Hematopoietic multipotent progenitor cell treated with erythropoietin and hydrocortisone succinate and interleukin-3 and kit ligand, for 8 days (in vitro differentiated cells): ENCODE data around the gene ECSIT.
A peak's percentile ranks its signal among the peaks of the same experiment; 100 is the strongest.
"Not testable (repeated sequence)": the region's sequence is repeated elsewhere in the genome, so short reads cannot be mapped to it uniquely, and the experiment has no call there.

Experiments used
- DNase-seq: peaks from one replicate; pipeline ENCODE4 v3.0.0-alpha.2; 2015

ECSIT gene, protein sequence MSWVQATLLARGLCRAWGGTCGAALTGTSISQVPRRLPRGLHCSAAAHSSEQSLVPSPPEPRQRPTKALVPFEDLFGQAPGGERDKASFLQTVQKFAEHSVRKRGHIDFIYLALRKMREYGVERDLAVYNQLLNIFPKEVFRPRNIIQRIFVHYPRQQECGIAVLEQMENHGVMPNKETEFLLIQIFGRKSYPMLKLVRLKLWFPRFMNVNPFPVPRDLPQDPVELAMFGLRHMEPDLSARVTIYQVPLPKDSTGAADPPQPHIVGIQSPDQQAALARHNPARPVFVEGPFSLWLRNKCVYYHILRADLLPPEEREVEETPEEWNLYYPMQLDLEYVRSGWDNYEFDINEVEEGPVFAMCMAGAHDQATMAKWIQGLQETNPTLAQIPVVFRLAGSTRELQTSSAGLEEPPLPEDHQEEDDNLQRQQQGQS

DNA sequence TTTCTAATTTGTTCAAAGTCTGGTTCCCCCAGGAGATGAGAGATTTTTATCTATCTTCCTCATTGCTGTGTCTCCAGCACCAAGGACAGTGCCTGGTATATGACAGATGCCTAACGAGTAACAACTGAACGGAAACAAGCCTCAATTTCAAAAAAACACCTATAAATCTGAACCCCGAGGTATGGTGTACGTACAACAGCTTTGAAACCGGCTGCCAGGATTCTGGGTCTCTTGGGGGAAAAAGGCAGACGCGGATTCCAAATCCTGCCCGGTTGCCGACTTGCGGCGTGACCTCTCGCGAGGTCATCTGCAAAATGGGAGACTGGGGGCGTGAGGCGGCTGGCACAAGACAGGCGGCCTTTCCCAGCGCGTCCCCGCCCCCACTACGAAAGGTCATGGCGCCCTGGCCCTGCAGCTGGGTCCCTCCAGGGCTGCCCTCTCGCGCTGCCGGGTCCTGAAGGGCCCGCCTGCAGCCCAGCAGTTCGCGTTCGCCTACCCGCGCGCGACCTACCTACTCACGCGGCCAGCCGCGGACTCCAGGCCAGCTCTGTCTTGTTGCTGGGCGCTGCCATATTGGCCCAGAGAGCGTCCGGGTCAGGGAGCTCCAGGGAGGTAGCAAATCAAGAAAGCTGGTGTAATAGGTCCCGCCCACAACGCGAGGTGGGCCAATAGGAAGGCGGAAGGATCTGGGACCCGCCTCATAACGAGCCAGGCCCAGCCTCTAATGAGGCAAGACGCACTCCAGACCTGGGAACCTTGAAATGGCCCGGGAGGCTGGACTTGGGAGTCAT lies at the start of gene ECSIT:
ECSIT (minus strand) TSS at position 584 of the 791 bp plus-strand sequence. CDS start 9,964 bp downstream, outside the sequence.
- DNase-seq = peak; percentile 99

DNA sequence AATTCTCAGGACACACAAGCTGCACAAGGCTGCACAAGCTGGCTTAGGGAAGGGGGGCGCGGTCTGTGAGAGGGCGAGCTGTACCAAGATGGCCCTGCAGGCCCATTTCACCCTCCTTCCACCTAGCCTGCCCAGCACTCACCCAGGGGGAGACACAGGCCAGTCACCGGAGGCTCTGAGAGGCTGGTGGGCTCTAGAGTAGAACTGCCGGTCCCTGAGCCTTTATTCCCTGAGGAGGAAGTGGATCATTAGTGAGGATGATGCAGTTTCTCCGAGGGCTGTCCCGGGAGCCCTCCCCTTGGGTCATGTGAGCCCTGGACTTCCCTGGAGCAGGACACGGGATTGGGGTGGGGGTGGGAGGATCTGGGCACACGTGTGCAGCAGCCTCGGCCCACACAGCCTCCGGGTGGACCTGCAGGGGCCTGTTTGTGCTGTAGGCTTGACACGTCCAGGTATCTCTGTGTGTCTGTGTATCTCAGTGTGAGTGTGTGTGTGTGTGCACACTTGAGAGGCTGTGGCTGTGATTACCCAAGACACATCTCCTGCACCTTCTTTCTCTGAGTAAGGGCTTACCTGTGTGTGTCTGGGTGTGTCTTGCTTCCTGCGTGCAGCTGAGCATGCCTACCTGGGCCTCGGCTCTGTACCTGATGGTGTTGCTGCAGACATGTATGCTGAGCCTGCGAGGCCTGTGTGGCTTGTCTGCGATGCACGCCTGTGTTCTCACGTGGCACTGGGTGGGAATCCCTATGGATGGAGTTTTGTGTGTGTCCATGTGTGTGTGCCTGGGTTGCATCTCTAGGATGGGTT lies 48.7 kb upstream of the ECSIT start, which contains the start of gene ACP5:
ACP5 (minus strand) TSS at position 195 of the 807 bp plus-strand sequence. CDS start 328 bp downstream, outside the sequence.
- DNase-seq = no peak

DNA sequence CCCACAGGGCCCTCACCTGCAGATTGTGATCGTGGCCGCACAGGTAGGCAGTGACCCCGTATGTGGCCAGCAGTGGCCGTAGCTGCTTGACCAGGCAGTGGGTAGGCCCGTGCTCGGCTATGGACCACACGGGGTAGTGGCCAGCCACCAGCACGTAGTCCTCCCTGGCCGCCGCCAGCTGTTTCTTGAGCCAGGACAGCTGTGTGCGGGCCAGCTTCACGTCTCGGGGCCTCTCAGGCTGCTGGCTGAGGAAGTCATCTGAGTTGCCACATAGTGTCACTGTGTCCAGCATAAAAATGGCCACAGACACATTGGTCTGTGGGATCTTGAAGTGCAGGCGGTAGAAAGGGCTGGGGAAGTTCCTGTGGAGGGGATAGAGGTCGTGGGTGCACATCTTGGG lies 47.3 kb upstream of the ECSIT start:
- DNase-seq = no peak

DNA sequence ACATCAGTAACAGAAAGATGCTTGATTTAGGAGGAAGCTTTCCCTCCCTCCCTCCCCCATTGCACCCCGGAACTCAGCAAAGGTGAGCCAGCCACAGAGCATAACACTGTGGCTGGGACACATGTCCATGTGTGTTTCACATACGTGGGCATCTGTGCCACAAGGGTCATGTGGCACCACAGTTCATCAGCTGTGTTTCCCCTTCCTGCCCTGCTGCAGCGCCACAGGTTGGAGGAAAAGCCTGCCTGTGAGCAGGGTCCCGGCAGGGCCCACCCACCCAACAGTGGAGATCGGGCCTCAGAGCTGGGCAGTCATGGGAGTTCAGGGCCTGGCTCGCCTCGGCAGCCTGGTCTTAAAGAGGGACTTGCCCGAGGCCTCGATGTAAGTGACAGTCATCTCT lies 45.8 kb upstream of the ECSIT start:
- DNase-seq = no peak

DNA sequence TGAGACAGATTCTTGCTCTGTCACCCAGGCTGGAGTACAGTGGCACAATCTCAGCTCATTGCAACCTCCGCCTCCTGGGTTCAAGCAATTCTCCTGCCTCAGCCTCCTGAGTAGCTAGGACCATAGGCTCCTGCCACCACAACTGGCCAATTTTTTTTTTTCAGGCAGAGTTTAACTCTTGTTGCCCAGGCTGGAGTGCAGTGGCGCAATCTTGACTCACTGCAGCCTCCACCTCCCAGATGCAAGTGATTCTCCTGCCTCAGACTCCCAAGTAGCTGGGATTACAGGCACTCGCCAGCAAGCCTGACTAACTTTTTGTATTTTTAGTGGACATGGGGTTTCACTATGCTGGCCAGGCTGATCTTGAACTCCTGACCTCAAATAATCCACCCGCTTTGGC lies 44.8 kb upstream of the ECSIT start:
- DNase-seq = not testable (repeated sequence)

DNA sequence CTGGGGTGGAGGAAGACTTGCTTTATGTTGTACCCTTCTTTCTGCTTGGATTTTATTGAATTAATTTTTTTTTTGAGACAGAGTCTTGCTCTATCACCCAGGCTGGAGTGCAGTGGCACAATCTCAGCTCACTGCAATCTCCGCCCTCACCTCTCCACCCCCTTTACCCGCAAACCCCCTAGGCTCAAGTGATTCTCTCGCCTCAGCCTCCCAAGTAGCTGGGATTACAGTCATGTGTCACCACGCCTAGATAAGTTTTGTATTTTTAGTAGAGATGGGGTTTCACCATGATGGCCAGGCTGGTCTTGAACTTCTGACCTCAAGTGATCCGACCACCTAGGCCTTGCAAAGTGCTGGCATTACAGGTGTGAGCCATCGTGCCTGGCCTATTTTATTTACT lies 44.4 kb upstream of the ECSIT start:
- DNase-seq = not testable (repeated sequence)

DNA sequence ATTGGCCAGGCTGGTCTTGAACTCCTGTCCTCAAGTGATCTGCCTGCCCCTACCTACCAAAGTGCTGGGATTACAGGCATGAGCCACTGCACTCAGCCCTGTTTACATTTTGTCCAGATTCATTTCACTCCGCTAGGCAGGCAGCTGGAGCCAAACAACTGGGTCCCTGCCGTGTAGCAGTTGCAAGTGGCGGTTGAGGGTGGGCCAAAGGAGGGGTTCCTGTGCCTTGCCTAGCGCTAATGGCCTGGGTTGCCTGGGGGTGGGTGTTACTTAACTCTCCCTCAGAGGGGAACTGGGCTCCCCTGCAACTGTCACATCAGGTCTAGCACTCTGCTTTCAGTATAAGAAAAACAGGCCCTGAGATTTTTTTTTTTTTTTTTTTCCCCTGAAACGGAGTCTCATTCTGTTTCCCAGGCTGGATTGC lies 41.1 kb upstream of the ECSIT start:
- no peak for DNase-seq

DNA sequence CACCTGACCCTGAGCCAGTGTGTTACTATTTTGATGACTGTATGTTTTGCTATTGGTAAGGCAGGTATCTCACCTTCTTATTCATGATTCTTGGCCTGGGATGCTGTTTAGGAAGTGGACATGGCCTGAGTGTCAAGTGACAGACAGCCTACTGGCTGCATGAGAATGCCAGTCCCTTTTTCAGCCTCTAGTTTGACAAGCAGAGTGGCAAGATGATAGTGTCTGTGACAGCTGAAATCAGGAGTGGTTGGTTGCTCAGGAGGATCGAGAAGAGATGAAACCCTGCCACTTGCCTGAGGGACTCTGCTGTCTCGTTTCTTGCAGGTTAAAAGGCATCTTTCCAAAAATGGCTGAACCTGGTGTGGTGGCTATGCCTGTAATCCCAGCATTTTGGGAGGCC lies 37.2 kb upstream of the ECSIT start:
- DNase-seq = peak; percentile 39

DNA sequence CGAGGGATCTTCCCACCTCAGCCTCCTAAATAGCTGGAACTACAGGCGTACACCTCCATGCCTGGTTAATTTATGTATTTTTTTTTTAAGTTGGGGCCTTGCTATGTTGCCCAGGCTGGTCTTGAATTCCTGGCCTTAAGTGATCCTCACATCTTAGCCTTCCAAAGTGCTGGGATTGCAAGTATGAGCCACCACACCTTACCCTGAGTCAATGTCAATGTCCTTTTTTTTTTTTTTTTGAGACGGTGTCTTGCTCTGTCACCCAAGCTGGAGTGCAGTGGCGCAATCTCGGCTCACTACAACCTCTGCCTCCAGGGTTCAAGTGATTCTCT lies 36.7 kb upstream of the ECSIT start:
- not testable (repeated sequence) for DNase-seq

DNA sequence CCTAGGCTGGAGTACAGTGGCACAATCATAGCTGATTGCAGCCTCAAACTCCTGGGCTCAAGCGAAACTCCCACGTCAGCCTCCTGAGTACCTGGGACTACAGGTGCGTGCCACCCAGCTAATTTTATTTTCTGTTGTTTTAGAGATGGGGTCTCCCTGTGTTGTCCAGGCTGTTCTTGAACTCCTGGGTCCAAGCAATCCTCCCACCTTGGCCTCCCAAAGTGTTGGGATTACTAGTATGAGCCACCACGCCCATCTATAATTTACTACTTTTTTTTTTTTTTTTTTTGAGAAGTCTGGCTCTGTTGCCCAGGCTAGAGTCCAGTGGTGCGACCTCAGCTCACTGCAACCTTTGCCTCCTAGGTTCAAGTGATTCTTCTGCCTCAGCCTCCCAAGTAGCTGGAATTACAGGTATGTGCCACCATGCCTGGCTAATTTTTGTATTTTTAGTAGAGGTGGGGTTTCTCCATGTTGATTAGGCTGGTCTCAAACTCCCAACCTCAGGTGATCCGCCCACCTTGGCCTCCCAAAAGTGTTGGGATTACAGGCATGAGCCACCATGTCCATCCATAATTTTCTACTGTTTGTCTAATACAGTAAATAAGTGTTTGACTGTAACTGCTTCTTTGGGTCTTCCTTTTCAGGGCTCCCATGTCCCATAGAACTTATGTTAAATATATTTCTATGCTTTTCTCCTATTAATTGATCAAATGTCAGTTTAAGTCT lies 35.3 kb upstream of the ECSIT start:
- DNase-seq = not testable (repeated sequence)

DNA sequence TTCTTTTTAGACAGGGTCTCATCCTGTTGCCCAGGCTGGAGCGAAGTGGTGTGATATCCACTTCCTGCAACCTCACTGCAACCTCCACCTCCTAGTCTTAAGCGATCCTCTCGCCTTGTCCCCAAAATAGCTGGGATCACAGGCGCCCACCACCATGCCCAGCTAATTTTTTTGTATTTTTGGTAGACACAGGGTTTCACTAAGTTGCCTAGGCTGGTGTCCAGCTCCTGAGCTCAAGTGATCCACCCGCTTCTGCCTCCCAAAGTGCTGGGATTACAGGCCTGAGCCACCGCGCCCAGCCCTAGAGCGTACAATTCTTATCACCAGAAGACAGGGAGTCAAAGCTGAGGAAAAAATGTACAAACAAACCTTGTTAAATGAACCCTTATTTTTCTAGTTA lies 34.6 kb upstream of the ECSIT start:
- DNase-seq = peak; percentile 87

DNA sequence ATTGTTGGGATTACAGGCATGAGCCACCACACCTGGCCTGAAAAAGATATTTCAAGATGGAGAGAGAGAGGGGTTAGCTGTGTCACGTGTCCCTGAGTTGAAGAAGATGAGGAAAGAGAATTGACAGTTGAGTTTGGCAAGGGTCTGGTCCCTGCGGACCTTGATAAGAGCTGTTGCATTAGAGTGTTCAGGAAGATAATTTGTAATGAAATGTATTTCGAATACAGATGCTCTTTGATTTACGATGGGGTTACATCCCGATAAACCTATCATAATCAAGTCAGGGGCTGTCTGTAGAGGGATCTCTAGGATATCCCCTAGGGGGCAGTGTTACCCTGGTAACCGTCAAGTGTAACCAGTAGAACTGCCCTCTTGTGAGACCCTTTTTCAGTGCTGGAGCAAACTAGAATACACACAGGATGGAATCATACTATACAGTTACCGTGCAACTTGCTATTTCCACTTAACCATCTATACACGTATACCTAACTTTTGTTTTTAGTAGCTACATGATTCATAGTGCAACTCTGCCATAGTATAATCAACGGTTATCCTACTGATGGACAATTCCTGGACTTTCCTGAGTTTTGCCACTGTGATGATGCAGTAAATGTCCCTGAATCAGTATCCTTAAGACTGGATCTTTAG lies 31.6 kb upstream of the ECSIT start:
- DNase-seq = peak; percentile 99

DNA sequence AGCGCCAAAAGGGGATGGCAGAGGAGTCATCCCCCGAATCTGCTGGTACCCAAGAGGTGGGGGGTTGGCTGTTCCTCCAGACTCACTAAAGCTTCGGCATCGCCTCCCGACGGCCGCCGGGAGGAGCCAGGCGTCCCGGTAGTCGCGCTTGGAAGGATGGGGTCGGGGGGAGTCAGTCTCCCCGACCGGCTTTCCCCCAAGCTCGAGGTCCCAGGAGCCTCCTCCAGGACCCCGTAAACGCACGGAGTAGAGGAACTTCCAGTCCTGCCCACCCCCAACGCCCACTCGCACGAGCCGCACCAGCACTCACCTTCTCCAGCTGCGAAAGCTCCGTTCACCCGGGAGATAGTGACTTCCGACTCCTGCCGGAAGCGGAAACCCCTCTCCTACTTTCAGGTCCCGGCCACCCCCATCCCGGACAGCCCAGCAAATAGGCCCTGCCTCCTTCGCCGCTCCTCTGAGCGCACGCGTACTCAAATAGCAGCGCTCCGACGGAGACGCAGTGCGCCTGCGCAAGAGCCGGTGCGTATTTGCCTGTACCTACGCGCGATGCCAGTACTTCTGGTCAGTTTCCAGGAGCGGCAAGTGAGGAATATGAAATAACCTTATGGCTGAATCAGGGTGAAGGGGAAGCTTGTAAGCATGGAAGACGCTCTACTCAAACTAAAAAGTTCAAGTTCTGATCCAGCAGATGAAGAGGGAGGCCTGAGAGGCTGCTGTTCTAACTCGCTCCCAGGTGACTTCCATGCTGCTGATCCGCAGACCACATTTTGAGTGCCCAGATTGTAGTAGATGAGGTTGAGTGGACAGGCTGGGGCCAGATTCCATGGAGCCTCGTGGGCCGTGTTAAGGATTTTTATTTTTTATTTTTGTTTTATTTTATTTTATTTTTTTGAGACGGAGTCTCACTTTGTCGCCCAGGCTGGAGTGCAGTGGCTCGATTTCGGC lies 30.2 kb upstream of the ECSIT start, which contains the start of gene ELOF1:
ELOF1 (minus strand) TSS at position 350 of the 948 bp plus-strand sequence. CDS start 4,883 bp downstream, outside the sequence.
- DNase-seq = peak; percentile 99

DNA sequence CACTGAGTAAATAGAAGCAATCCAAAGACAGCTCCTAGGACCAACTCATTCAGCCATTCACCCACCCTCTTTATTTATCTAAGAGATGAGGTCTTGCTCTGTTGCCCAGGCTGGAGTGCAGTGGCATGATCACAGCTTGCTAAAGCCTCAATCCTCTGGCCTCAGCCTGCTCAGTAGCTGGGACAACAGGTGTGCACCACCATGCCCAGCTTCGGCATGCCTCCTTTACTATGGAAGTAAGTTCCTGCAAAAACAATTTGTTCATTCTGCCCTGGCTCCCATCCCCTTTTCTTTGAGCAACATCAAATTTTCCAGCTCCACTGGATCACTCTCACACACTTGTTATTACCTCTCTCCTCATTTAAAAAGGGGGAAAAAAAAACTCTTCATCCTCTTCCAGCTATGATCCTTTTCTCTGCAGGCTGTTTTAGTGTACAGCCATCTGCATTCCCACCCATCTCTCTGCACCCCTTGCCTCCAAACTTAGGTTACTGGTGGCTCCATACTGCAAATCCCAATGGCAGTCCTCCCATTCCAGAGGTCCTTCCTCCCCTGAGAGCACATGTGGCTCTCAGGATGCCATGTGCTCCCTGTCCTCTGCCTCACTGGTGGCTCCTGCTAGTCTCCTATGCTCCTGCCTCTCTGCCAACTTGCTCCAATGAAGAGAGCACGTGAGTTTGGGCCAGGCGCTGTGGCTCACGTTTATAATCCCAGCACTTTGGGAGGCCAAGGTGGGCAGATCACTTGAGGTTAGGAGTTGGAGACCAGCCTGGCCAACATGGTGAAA lies 27.9 kb upstream of the ECSIT start:
- no peak for DNase-seq

DNA sequence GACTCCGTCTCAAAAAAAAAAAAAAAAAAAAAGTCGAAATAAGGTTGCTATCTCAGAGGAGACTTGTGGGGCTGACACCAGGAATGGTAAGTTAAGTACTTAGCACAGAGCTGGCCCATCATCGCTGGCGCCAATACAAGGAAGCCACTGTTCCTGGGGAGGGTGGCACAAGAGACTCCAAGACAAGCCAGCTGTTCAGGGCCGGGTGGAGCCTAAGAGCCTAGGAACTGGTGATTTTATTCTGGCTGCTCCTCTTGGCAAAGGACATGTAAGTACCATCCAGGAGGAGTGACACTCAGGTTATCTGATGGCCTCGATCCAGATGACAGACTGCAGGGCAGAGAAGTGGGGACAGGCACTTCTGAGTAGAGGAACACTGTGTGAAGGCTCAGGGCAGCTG lies 26.3 kb upstream of the ECSIT start:
- DNase-seq = no peak

DNA sequence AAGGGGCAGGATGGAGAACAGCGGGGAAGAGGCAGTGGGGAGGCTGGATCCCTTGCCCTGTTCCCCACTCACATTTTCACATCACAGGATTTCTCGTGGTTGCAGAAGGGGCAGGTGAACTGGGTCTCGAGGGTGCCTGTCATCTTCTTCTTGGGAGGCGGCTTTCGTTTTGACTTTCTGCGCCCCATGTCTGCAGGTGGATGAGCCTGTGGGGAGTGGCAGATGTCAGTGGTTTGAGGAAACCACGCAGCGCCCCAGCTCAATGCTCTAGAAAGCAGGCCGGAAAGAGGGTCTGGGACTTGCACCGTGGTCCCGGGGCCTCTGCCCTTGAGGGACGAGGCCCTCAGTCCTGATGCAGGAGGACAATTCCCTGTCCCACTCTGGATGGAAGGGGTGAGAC lies 25.2 kb upstream of the ECSIT start:
- no peak for DNase-seq

DNA sequence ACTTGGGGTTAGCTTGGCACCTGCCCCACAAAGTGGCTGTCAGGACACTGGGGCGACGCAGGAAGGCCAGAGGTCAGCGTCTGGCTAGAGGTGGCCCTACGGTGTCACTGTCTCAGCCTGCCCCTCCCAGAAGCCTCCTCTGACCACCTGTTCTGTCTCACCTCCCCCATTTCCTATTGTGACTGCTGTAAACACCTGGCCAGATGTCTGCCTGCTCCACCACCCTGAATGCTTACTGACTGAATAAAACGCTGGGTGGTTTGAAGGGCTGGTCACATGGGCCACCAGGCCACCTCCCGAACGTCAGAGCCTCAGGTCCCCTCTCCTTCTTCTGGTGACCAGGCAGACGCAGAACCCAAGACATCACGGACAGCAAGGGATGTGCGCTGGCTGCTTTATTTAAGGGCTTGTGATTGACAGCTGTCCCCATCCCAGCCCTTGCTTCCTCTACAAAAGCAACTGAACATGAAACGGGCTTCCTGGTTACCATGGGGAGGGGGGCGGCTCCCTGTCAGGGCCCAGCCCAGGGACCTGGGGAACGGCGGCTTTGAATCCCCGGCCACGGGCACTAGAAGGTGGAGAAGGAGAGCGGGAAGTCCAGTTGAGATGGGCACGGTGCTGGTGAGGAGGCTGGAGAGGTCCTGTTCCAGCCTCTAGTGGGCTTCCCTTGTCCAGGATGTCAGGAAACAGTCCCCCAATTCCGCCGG lies 23.9 kb upstream of the ECSIT start:
- DNase-seq = no peak

DNA sequence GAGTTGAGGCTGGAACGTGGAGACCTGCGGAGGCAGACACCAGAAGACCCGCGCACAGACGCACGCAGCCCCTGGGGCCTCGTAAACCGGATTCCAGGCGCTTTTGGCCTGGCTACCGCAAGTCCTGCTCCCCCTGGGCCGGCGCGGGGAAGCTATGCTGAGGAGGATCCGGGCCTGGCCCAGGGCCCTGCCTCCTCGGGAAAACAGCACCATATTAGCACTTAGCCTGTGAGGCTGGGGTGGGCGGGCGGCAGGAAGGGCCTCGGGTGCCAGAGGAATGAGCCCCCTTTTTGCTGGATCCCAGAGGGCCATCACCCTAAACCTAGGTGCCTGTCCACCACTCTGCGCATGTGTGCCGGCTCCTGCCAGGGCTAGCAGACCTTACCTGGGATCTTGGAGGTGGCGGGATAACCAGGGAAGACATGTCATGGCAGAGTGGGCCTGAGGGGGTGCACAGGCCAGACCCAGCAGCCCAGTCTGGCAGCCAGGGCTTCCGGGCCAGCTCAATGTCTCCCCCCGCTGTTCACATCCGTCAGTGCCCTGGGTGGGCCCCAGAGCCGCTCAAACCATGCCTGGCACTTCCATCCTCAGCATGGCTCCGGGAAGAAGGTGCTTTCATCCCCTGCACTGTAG lies 22.8 kb upstream of the ECSIT start:
- DNase-seq = no peak

DNA sequence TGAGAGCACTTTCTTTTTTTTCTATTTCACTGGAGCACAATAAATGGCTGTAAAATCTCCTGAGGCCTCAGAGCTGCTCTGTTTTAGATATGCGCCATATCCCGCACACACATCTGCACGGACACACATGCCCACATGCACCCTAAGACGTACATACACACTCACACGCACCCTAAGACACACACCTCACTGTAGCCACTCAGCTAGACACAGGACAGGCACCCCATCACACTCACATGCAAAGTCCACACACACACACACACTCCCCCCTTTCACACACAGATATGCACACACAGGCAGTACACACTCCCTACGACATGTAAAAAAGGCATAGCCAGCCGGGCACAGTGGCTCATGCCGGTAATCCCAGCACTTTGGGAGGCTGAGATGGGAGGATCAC lies 21.3 kb upstream of the ECSIT start:
- DNase-seq = no peak
